Ovary (tissue), 3 donors: ENCODE data around the gene GPR17.

Experiments used
- CTCF ChIP-seq, 3 donors: fragments of 450-650 bp in 2 of 3; fragments of 200-600 bp in 1 of 3; IDR thresholded peaks; one replicate each; pipeline versions ENCODE4 v1.5.1 to v1.8.0; 2016 to 2022; ENCODE audit warnings: antibody characterized with exemption in 3 of 3, mild to moderate bottlenecking in 1 of 3
- POLR2A ChIP-seq: fragments of 450-650 bp; IDR thresholded peaks from one replicate; pipeline ENCODE4 v1.6.1; 2017; ENCODE audit warnings: antibody characterized with exemption, mild to moderate bottlenecking, moderate library complexity
- donor health status: DM: no; HTN: no; CAD: no.

GRCh38 chr2:127672341-127673224 lies 26.6 kb downstream of the GPR17 start:
- TF ChIP-seq CTCF (IDR thresholded peaks at IDR 0.05) (no peak), POLR2A (no peak)
